CD8-positive, alpha-beta memory T cell (primary cell): ENCODE results near the gene RNF5. TPM values are rescaled to one million over a fixed set of nuclear protein-coding genes. Genes with fewer than 3 reads are reported as not detected.

Experiments
- CTCF ChIA-PET: fragments of 350-600 bp; sonication (Branson Sonifier 250); formaldehyde crosslinking; loops from one replicate; lab custom pipeline; 2021; ENCODE audit warnings: antibody characterized with exemption; lab: Charles Lee
- POLR2A ChIA-PET: fragments of 350-600 bp; sonication (Branson Sonifier 250); formaldehyde crosslinking; loops from one replicate; lab custom pipeline; 2021; ENCODE audit warnings: antibody characterized with exemption; lab: Charles Lee
- DNase-seq, 5 donors: peaks; one replicate each; pipeline versions ENCODE4 v3.0.0 to v3.0.0-alpha.2; 2020 to 2022; ENCODE audit warnings: mixed read lengths in 1 of 5
- H3K27ac ChIP-seq: one replicate; pipeline ENCODE4 v1.7.0; 2013; ENCODE audit warnings: low read depth, mild to moderate bottlenecking, low read length, moderate library complexity
- H3K27me3 ChIP-seq: 2 replicates; pipeline ENCODE4 v1.7.0; 2013; ENCODE audit warnings: low read length, mild to moderate bottlenecking; ENCODE audit not compliant: insufficient read depth, poor library complexity, severe bottlenecking
- H3K36me3 ChIP-seq: 2 replicates; pipeline ENCODE4 v1.7.0; 2013; ENCODE audit warnings: mild to moderate bottlenecking, low read length, moderate library complexity; ENCODE audit not compliant: insufficient read depth
- H3K4me1 ChIP-seq: 2 replicates; pipeline ENCODE4 v1.7.0; 2013; ENCODE audit warnings: mild to moderate bottlenecking, low read length, moderate library complexity; ENCODE audit not compliant: insufficient read depth
- H3K4me3 ChIP-seq: 2 replicates; pipeline ENCODE4 v1.7.0; 2013; ENCODE audit warnings: mild to moderate bottlenecking, low read length
- H3K9me3 ChIP-seq: 2 replicates; pipeline ENCODE4 v1.7.0; 2013; ENCODE audit warnings: mild to moderate bottlenecking, low read length
- H3K27ac Mint-ChIP-seq, 8 donors: one replicate each; pipeline ENCODE4 v1.8.0; 2020 to 2021; ENCODE audit warnings: mixed read lengths in 8 of 8, mild to moderate bottlenecking in 6 of 8, inconsistent platforms in 3 of 8, moderate library complexity in 3 of 8
- H3K27me3 Mint-ChIP-seq, 2 donors: one replicate each; pipeline ENCODE4 v1.8.0; 2020 to 2021; ENCODE audit warnings: mixed read lengths in 2 of 2, mild to moderate bottlenecking in 1 of 2, moderate library complexity in 1 of 2
- H3K36me3 Mint-ChIP-seq, 3 donors: one replicate each; pipeline ENCODE4 v1.8.0; 2020 to 2021; ENCODE audit warnings: mixed read lengths in 3 of 3, inconsistent platforms in 1 of 3, mild to moderate bottlenecking in 1 of 3
- H3K4me1 Mint-ChIP-seq, 3 donors: one replicate each; pipeline ENCODE4 v1.8.0; 2020 to 2021; ENCODE audit warnings: mixed read lengths in 3 of 3, inconsistent platforms in 1 of 3, mild to moderate bottlenecking in 1 of 3
- H3K4me3 Mint-ChIP-seq, 7 donors: one replicate each; pipeline ENCODE4 v1.8.0; 2020 to 2021; ENCODE audit warnings: mixed read lengths in 7 of 7, mild to moderate bottlenecking in 6 of 7, moderate library complexity in 4 of 7, inconsistent platforms in 2 of 7
- H3K9me3 Mint-ChIP-seq, 5 donors: one replicate each; pipeline ENCODE4 v1.8.0; 2020 to 2022; ENCODE audit warnings: mixed read lengths in 5 of 5, mild to moderate bottlenecking in 3 of 5, moderate library complexity in 2 of 5, inconsistent platforms in 1 of 5
- polyA plus RNA-seq: library from polyadenylated mRNA; unstranded; fragments of 300-500 nt; fragmentation: Illumina TruSeq; gene quantifications from one replicate; pipeline ENCODE4 v1.2.3, GENCODE V29; 2021
- total RNA-seq, 2 experiments: library from RNA; stranded (reverse); gene quantifications; one replicate each; pipeline ENCODE4 v1.2.3, GENCODE V29; 2021

RNF5 gene
- total and polyA plus RNA-seq, 3 experiments from 2014 or later: 52.7 to 110 (median 52.9) TPM

DNA sequence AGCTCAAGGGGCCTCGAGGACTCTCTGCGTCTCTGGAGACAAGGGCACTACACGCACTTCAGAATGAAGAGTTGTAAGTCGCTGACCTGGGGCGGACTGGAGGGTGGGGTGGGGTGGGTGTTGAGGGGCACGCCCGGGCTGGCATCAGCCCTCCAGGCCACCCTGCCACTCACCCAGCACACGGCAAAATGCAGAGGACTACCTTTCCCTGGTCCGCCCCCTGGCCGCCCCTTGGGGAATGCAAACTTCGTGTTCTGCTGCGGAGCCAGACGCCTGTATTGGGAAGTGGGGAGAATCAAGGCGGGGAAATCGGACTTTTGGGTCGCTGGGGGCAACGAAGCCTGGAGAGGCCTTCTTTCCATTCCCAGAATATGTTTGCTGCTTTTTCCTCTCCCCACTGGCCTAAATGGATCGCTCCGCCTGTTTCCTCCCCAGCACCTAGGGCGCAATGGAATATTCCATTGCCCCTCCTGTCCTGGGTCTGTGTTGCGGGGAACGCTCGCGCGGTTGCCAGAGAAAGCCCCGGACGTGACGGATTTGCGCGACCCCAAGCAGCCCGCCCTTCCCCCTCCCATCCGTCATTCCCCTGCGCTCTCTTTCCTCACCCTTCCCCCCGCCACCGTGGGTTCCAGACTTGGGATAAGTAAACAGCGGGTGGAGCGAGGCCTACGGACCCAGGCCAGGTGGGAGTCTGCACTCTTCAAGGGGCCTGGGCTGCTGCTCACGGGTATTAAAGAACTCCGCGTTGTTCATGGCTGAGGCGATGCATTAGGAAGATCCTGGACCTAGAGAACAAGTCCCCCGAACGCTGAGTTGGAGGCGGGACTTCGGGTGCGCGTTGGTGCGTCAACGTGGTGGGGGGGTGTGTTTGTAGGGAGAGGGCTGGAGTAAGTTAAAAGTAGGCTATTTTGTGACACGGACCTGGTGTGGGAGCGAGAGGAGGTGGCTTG, 24.4 kb upstream of the RNF5 start, which contains the start of gene PPT2:
Gene PPT2, plus strand, starts transcription at position 578 of the 950 bp plus-strand sequence. CDS start 454 bp downstream, outside the sequence.
- ChIA-PET CTCF (interaction anchor here (1.0 to 1.3 kb wide), 6 partner anchors 17 to 41 kb away, joined by 3 to 6 read pairs (median 4); partner anchors contain the start of gene ATF6B), POLR2A (interaction anchor here (0.6 to 0.9 kb wide), 3 partner anchors 24 to 319 kb away, joined by 3 read pairs; partner anchors contain the start of gene FKBPL)
- peak within 1 kb of the TSS; percentile 93 for H3K4me3 ChIP-seq
- peaks cover 7 to 25% (median 13%) of the 10 kb centered on the region in 3 donors for H3K36me3 Mint-ChIP-seq
- H3K36me3 ChIP-seq: peaks cover 19% of the 10 kb centered on the region
- peak; percentile 68 to 87 (median 81) for DNase-seq
- peak within 1 kb of the TSS; percentile 81 to 97 (median 96) for H3K27ac Mint-ChIP-seq
- H3K27ac ChIP-seq: peak within 1 kb of the TSS; percentile 82
- peaks cover 18 to 19% of the 10 kb centered on the region in 2 donors for H3K27me3 Mint-ChIP-seq
- peak within 1 kb of the TSS; percentile 92 to 100 (median 98) for H3K4me3 Mint-ChIP-seq
- H3K9me3 ChIP-seq: no peaks in the 10 kb centered on the region
- peaks cover 27% of the 10 kb centered on the region for H3K4me1 ChIP-seq
- H3K9me3 Mint-ChIP-seq: no peaks in the 10 kb centered on the region
- H3K4me1 Mint-ChIP-seq: peaks cover 37 to 61% (median 45%) of the 10 kb centered on the region in 3 donors
- no peaks in the 10 kb centered on the region for H3K27me3 ChIP-seq

DNA sequence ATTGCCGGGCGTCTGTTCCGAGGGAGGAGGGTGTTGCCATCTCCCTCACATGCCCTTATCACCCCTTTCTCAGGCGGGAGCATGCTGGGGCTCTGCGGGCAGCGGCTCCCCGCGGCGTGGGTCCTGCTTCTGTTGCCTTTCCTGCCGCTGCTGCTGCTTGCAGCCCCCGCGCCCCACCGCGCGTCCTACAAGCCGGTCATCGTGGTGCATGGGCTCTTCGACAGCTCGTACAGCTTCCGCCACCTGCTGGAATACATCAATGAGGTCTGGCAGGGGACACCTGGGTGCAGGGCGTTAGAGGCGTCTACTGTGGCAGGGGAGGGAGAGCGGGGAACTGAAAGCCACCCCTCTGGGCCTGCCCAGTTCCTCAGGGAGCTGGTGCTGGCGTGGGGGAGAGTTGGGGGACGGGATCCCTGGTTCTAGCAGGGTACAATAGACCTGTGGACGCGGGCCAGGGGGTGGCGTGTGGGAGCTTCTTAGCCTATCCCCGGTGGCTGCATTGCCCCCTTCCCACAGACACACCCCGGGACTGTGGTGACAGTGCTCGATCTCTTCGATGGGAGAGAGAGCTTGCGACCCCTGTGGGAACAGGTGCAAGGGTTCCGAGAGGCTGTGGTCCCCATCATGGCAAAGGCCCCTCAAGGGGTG, 23.6 kb upstream of the RNF5 start:
- H3K9me3 Mint-ChIP-seq: no peaks in the 10 kb centered on the region
- H3K4me3 ChIP-seq: peak overlapping the region; percentile 93
- peak overlapping the region; percentile 82 for H3K27ac ChIP-seq
- peaks cover 19% of the 10 kb centered on the region for H3K36me3 ChIP-seq
- peak; percentile 52 to 78 (median 63) for DNase-seq
- peak overlapping the region; percentile 56 to 97 (median 95) for H3K27ac Mint-ChIP-seq
- ChIA-PET POLR2A (interaction anchor here (0.6 to 0.9 kb wide), 3 partner anchors 25 to 319 kb away, joined by 3 read pairs; partner anchors contain the start of gene FKBPL), CTCF (interaction anchor here (0.9 to 1.3 kb wide), 7 partner anchors 16 to 40 kb away, joined by 3 to 6 read pairs (median 4); partner anchors contain the start of genes ATF6B and GPSM3)
- H3K4me3 Mint-ChIP-seq: peak overlapping the region; percentile 92 to 100 (median 98)
- no peaks in the 10 kb centered on the region for H3K9me3 ChIP-seq
- peaks cover 15% of the 10 kb centered on the region in 2 donors for H3K27me3 Mint-ChIP-seq
- peaks cover 7 to 29% (median 13%) of the 10 kb centered on the region in 3 donors for H3K36me3 Mint-ChIP-seq
- H3K4me1 ChIP-seq: peaks cover 27% of the 10 kb centered on the region
- H3K4me1 Mint-ChIP-seq: peaks cover 35 to 56% (median 43%) of the 10 kb centered on the region in 3 donors
- H3K27me3 ChIP-seq: no peaks in the 10 kb centered on the region

DNA sequence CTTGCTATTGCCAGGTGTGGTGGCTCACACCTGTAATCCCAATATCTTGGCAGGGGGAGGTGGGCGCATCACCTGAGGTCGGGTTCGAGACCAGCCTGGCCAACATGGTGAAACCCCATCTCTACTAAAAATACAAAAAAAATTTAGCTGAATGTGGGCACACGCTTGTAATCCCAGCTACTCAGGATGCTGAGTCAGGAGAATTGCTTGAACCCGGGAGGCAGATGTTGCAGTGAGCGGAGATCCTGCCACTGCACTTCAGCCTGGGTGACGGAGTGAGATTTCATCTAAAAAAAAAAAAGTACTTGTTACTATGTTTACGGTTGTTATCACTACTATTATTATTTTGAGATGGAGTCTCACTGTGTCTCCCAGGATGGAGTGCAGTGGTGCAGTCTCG, 21.3 kb upstream of the RNF5 start:
- Histone ChIP-seq H3K4me1 (peaks cover 27% of the 10 kb centered on the region), H3K36me3 (peaks cover 19% of the 10 kb centered on the region), H3K4me3 (no peak overlapping the region), H3K9me3 (no peaks in the 10 kb centered on the region), H3K27me3 (no peaks in the 10 kb centered on the region), H3K27ac (no peak overlapping the region)
- Mint-ChIP-seq H3K4me1 (peaks cover 28 to 41% (median 31%) of the 10 kb centered on the region in 3 donors), H3K4me3 (no peak overlapping the region), H3K36me3 (peaks cover 7 to 29% (median 13%) of the 10 kb centered on the region in 3 donors), H3K9me3 (no peaks in the 10 kb centered on the region), H3K27ac (peak overlapping the region in 1 of 8 donors; percentile 19), H3K27me3 (peaks cover 0 to 1% of the 10 kb centered on the region in 2 donors)
- POLR2A ChIA-PET: no interaction called here
- CTCF ChIA-PET: no interaction called here
- no peak for DNase-seq

DNA sequence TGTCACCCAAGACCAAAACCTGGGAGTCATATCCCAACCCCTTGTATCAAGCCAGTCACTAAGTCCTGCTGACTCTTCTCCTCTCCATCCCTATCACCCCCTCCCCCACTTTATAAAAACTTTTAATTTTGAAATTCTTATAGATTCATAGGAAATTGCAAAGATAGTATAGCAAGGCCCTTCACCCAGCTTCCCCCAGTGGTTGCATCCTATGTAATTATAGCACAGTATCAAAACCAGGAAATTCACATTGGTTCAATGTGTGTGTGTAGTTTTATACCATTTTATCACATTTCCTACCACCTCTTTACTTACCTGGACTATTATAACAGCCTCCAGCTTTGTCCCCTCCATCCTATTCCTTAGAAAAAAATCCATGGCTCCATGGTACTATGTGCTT, 20.2 kb upstream of the RNF5 start:
- H3K36me3 ChIP-seq: peaks cover 19% of the 10 kb centered on the region
- H3K27me3 Mint-ChIP-seq: no peaks in the 10 kb centered on the region
- no peak overlapping the region for H3K4me3 ChIP-seq
- H3K27ac Mint-ChIP-seq: no peak overlapping the region
- H3K4me1 ChIP-seq: peaks cover 16% of the 10 kb centered on the region
- no peaks in the 10 kb centered on the region for H3K27me3 ChIP-seq
- CTCF ChIA-PET: no interaction called here
- H3K9me3 ChIP-seq: no peaks in the 10 kb centered on the region
- H3K27ac ChIP-seq: no peak overlapping the region
- peaks cover 22 to 30% (median 24%) of the 10 kb centered on the region in 3 donors for H3K4me1 Mint-ChIP-seq
- peaks cover 7 to 35% (median 13%) of the 10 kb centered on the region in 3 donors for H3K36me3 Mint-ChIP-seq
- POLR2A ChIA-PET: no interaction called here
- H3K4me3 Mint-ChIP-seq: peak overlapping the region in 1 of 7 donors; percentile 50
- no peaks in the 10 kb centered on the region for H3K9me3 Mint-ChIP-seq
- no peak for DNase-seq

DNA sequence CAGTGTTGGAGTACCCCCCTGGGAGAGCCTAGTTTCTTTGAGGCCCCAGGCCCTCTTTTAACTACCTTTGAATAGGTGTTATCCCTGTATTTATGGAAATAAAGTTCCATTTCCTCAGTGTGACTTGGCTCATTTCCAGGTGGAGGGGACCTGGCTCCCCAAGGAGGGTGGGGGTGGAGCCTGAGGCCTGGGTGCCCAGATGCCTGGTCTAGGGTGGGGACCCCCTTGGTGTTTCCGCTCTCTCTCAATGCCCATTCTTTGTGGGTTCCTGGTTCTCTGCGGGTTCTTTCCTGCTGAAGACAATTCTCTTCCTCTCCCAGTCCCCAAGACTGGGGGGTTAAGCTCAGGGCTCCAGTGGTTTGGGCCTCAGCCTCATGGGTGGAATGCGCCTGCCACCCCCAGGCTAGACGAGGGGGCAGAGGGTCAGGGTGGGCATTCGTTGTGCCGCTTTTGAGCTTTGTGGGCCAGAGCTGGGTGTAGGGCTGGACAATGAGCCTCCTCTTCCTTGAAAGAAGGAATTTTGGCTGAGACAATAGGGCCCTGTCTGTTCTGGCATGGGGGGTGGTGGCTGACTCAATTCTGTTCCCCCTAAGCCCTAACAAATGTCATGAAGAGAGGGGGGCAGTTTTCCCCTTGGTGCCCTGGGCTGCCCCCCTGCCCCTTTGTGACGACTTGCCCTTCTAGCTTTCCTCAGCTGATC, 14.5 kb upstream of the RNF5 start:
- ChIA-PET CTCF (interaction anchor here (1.8 kb wide), 1 partner anchor 45 kb away, joined by 4 read pairs; no protein-coding TSS in a partner anchor), POLR2A (no interaction called here)
- no peaks in the 10 kb centered on the region for H3K4me1 ChIP-seq
- no peak overlapping the region for H3K27ac Mint-ChIP-seq
- H3K27ac ChIP-seq: no peak overlapping the region
- H3K36me3 Mint-ChIP-seq: peaks cover 0 to 43% (median 4%) of the 10 kb centered on the region in 3 donors
- H3K36me3 ChIP-seq: peaks cover 6% of the 10 kb centered on the region
- no peak overlapping the region for H3K4me3 ChIP-seq
- H3K4me1 Mint-ChIP-seq: peaks cover 0 to 5% (median 2%) of the 10 kb centered on the region in 3 donors
- no peaks in the 10 kb centered on the region for H3K9me3 ChIP-seq
- no peak overlapping the region for H3K4me3 Mint-ChIP-seq
- no peaks in the 10 kb centered on the region for H3K27me3 Mint-ChIP-seq
- no peaks in the 10 kb centered on the region for H3K27me3 ChIP-seq
- H3K9me3 Mint-ChIP-seq: no peaks in the 10 kb centered on the region
- DNase-seq: no peak

DNA sequence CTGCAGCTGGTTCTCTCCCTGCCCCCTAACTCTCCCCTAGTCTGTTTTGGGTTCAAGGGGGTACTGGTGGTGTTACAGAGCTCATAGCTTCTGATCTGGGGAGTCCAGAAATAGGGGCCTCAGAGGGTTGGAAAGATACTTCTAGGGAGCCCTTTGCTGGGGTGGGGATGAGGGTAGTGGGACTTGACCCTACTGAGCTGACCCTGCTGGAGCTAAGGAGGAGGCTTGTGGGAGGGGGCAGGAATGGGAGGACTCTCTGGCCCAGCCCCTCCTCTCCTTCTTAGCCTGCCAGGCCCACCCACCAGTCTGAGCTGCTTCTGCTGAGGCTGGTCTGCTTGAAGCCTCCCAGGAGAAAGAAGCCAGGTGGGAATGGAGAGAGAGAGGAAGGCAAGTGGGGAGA, 13.9 kb upstream of the RNF5 start, which contains the start of gene EGFL8:
Gene EGFL8, plus strand, starts transcription at position 301 of the 400 bp plus-strand sequence. CDS start 1,571 bp downstream, outside the sequence.
- Mint-ChIP-seq H3K4me1 (peaks cover 0 to 5% (median 2%) of the 10 kb centered on the region in 3 donors), H3K9me3 (no peaks in the 10 kb centered on the region), H3K36me3 (peaks cover 0 to 45% (median 4%) of the 10 kb centered on the region in 3 donors), H3K27me3 (no peaks in the 10 kb centered on the region), H3K27ac (peak within 1 kb of the TSS in 2 of 8 donors; percentile 6 to 47), H3K4me3 (no peak within 1 kb of the TSS)
- Histone ChIP-seq H3K4me3 (no peak within 1 kb of the TSS), H3K27ac (no peak within 1 kb of the TSS), H3K4me1 (no peaks in the 10 kb centered on the region), H3K36me3 (peaks cover 9% of the 10 kb centered on the region), H3K27me3 (no peaks in the 10 kb centered on the region), H3K9me3 (no peaks in the 10 kb centered on the region)
- POLR2A ChIA-PET: interaction anchor here (0.6 kb wide), 1 partner anchor 283 kb away, joined by 4 read pairs; no protein-coding TSS in a partner anchor
- DNase-seq: no peak
- CTCF ChIA-PET: interaction anchor here (1.8 kb wide), 1 partner anchor 45 kb away, joined by 4 read pairs; no protein-coding TSS in a partner anchor
